BE2C (cell line): Measurements from ENCODE around the gene CRISPLD2.

ENCODE experiments used
- DNase-seq: peaks from one replicate; pipeline ENCODE4 v3.0.0-alpha.2; 2020
- H3K27me3 ChIP-seq: fragments of 250-450 bp; sonication (Bioruptor Pico); 2 replicates; pipeline ENCODE4 v1.5.1; 2020; ENCODE audit warnings: mild to moderate bottlenecking
- H3K36me3 ChIP-seq: fragments of 250-450 bp; sonication (Bioruptor Pico); 2 replicates; pipeline ENCODE4 v1.5.1; 2020; ENCODE audit warnings: mild to moderate bottlenecking
- H3K4me1 ChIP-seq: fragments of 250-450 bp; sonication (Bioruptor Pico); 2 replicates; pipeline ENCODE4 v1.5.1; 2020
- H3K4me3 ChIP-seq: 2 replicates; pipeline ENCODE4 v1.5.1; 2011; ENCODE audit warnings: low read depth, low read length
- H3K9me3 ChIP-seq: fragments of 250-450 bp; sonication (Bioruptor Pico); 2 replicates; pipeline ENCODE4 v1.5.1; 2020
- TF ChIP-seq, protein P1 (sequence below): IDR thresholded peaks from 2 replicates; pipeline ENCODE4 v1.5.1; 2012; ENCODE audit warnings: mild to moderate bottlenecking, low read depth, low read length

Gene CRISPLD2

GRCh38 chr16:84832488-84833143 is 12.8 kb downstream of the CRISPLD2 start:
- Histone ChIP-seq H3K36me3 (no peaks in the 10 kb centered on the region), H3K4me3 (no peak overlapping the region), H3K9me3 (no peaks in the 10 kb centered on the region; the same call in 1 of the 2 replicates), H3K4me1 (peaks cover 12% of the 10 kb centered on the region), H3K27me3 (no peaks in the 10 kb centered on the region)
- DNase-seq = no peak
- TF ChIP-seq, protein P1, sequence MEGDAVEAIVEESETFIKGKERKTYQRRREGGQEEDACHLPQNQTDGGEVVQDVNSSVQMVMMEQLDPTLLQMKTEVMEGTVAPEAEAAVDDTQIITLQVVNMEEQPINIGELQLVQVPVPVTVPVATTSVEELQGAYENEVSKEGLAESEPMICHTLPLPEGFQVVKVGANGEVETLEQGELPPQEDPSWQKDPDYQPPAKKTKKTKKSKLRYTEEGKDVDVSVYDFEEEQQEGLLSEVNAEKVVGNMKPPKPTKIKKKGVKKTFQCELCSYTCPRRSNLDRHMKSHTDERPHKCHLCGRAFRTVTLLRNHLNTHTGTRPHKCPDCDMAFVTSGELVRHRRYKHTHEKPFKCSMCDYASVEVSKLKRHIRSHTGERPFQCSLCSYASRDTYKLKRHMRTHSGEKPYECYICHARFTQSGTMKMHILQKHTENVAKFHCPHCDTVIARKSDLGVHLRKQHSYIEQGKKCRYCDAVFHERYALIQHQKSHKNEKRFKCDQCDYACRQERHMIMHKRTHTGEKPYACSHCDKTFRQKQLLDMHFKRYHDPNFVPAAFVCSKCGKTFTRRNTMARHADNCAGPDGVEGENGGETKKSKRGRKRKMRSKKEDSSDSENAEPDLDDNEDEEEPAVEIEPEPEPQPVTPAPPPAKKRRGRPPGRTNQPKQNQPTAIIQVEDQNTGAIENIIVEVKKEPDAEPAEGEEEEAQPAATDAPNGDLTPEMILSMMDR = no peak

- TF ChIP-seq, protein P1 = no peak
- Histone ChIP-seq H3K27me3 (no peaks in the 10 kb centered on the region), H3K4me1 (peaks cover 9% of the 10 kb centered on the region), H3K36me3 (no peaks in the 10 kb centered on the region), H3K9me3 (no peaks in the 10 kb centered on the region; the same call in 1 of the 2 replicates), H3K4me3 (no peak overlapping the region)
- no peak for DNase-seq
Observed at GRCh38 chr16:84833144-84833500, 13.3 kb downstream of the CRISPLD2 start.

GRCh38 chr16:84833542-84834402 is 14.0 kb downstream of the CRISPLD2 start:
- peaks cover 9% of the 10 kb centered on the region for H3K4me1 ChIP-seq
- no peaks in the 10 kb centered on the region for H3K27me3 ChIP-seq
- TF ChIP-seq, protein P1 = no peak
- no peaks in the 10 kb centered on the region for H3K36me3 ChIP-seq
- H3K9me3 ChIP-seq = no peaks in the 10 kb centered on the region; the same call in 1 of the 2 replicates
- no peak overlapping the region for H3K4me3 ChIP-seq
- DNase-seq = no peak

DNA sequence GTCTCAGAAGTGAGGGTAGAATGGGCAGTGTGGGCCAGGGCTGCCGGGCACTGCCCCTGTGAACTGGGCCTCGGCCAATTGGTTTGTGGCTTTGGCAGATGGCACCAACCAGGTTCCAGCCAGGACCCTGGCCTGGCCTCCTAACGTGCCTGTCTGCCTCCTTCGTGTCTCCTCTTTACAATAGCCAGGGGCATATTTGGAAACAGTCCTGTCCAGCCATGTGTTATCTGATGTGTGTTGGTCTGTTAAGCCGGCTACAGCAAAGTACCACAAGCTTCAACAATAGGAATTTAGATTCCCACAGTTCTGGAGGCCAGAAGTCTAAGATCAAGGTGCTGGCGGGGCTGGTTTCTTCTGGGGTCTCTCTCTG is 14.6 kb downstream of the CRISPLD2 start:
- Histone ChIP-seq H3K27me3 (no peaks in the 10 kb centered on the region), H3K9me3 (no peaks in the 10 kb centered on the region; the same call in 1 of the 2 replicates), H3K4me3 (no peak overlapping the region), H3K36me3 (no peaks in the 10 kb centered on the region), H3K4me1 (peaks cover 9% of the 10 kb centered on the region)
- DNase-seq = peak; percentile 67
- TF ChIP-seq, protein P1 = no peak

- peaks cover 9% of the 10 kb centered on the region for H3K4me1 ChIP-seq
- no peaks in the 10 kb centered on the region; the same call in 1 of the 2 replicates for H3K9me3 ChIP-seq
- H3K4me3 ChIP-seq = no peak overlapping the region
- no peaks in the 10 kb centered on the region for H3K27me3 ChIP-seq
- no peak for DNase-seq
- no peaks in the 10 kb centered on the region for H3K36me3 ChIP-seq
- TF ChIP-seq, protein P1 = no peak
Observed at GRCh38 chr16:84836234-84836647, 16.5 kb downstream of the CRISPLD2 start.

DNA sequence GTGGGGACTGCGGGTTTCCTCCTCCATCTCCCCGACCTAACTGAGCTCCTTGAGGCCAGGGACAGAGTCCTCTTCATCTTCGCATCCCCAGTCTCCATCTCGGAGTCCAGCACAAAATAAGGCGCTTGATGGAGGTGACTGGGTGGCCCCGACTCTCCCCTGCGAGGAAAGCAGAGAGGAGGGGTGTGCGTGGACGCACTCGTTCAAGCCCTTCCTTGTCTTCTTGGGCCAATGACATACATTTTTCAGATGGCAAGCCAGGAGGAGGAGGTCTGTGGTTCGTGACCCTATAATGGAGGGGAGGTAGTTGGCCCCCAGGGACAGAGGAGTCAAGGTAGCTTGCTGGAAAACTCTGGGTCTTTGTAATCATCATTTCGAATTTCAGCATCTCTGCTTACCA is 17.2 kb downstream of the CRISPLD2 start:
- DNase-seq = no peak
- Histone ChIP-seq H3K9me3 (no peaks in the 10 kb centered on the region; the same call in 1 of the 2 replicates), H3K36me3 (no peaks in the 10 kb centered on the region), H3K27me3 (no peaks in the 10 kb centered on the region), H3K4me1 (peaks cover 9% of the 10 kb centered on the region), H3K4me3 (no peak overlapping the region)
- TF ChIP-seq, protein P1 = no peak
